Type B pancreatic cell (in vitro differentiated cells): ENCODE results near the gene MADD. TPM values are rescaled to one million over a fixed set of nuclear protein-coding genes. Genes with fewer than 3 reads are reported as not detected.

ENCODE experiments used
- DNase-seq: peaks from one replicate; pipeline ENCODE4 v3.0.0; 2021; ENCODE audit warnings: mixed read lengths; ENCODE audit not compliant: unreplicated experiment; ENCODE audit errors: extremely low spot score
- H3K27ac Mint-ChIP-seq: 2 replicates; pipeline ENCODE4 v1.8.0; 2021; ENCODE audit warnings: mild to moderate bottlenecking, mixed read lengths
- H3K27me3 Mint-ChIP-seq: 2 replicates; pipeline ENCODE4 v1.8.0; 2021; ENCODE audit warnings: mixed read lengths
- H3K36me3 Mint-ChIP-seq: 2 replicates; pipeline ENCODE4 v1.8.0; 2021; ENCODE audit warnings: mixed read lengths
- H3K4me1 Mint-ChIP-seq: one replicate; pipeline ENCODE4 v1.8.0; 2021; ENCODE audit warnings: mixed read lengths; ENCODE audit not compliant: unreplicated experiment
- H3K4me3 Mint-ChIP-seq: 2 replicates; pipeline ENCODE4 v1.8.0; 2021; ENCODE audit warnings: mild to moderate bottlenecking, mixed read lengths
- H3K9me3 Mint-ChIP-seq: 2 replicates; pipeline ENCODE4 v1.8.0; 2021; ENCODE audit warnings: mixed read lengths
- CTCF ChIP-seq: fragments of 200-600 bp; sonication (generic); conservative IDR thresholded peaks from 2 replicates; pipeline ENCODE4 v1.5.0; 2021; ENCODE audit warnings: antibody characterized with exemption, mild to moderate bottlenecking
- total RNA-seq: library from RNA; stranded (reverse); gene quantifications from 2 replicates; pipeline ENCODE4 v1.2.1, GENCODE V29; 2021; ENCODE audit warnings: low replicate concordance

Gene MADD
- total RNA-seq, 1 donor from 2014 or later, result 47.7 TPM

GRCh38 chr11:47359162-47359561 lies 89.2 kb downstream of the MADD start:
- DNase-seq, result no peak
- no peaks in the 10 kb centered on the region for H3K36me3 Mint-ChIP-seq
- TF ChIP-seq CTCF, result no peak
- H3K9me3 Mint-ChIP-seq, result no peaks in the 10 kb centered on the region
- no peaks in the 10 kb centered on the region for H3K27me3 Mint-ChIP-seq
- H3K4me1 Mint-ChIP-seq, result peaks cover 4% of the 10 kb centered on the region
- no peak overlapping the region for H3K4me3 Mint-ChIP-seq
- H3K27ac Mint-ChIP-seq, result no peak overlapping the region

GRCh38 chr11:47359586-47359985 lies 89.7 kb downstream of the MADD start:
- TF ChIP-seq CTCF, result no peak
- no peak for DNase-seq
- Mint-ChIP-seq H3K4me3 (no peak overlapping the region), H3K9me3 (no peaks in the 10 kb centered on the region), H3K27ac (no peak overlapping the region), H3K36me3 (no peaks in the 10 kb centered on the region), H3K4me1 (peaks cover 4% of the 10 kb centered on the region), H3K27me3 (no peaks in the 10 kb centered on the region)

GRCh38 chr11:47360341-47360740 lies 90.4 kb downstream of the MADD start:
- Mint-ChIP-seq H3K4me1 (peaks cover under 1% of the 10 kb centered on the region), H3K27ac (no peak overlapping the region)

GRCh38 chr11:47361419-47361818 lies 91.5 kb downstream of the MADD start:
- Mint-ChIP-seq H3K27me3 (no peaks in the 10 kb centered on the region), H3K9me3 (no peaks in the 10 kb centered on the region), H3K36me3 (no peaks in the 10 kb centered on the region), H3K27ac (no peak overlapping the region), H3K4me3 (no peak overlapping the region), H3K4me1 (no peaks in the 10 kb centered on the region)
- no peak for DNase-seq
- no peak for TF ChIP-seq CTCF

More at GRCh38 chr11:47360341-47360740, 90.4 kb downstream of the MADD start:
- Mint-ChIP-seq H3K4me3 (no peak overlapping the region), H3K27me3 (no peaks in the 10 kb centered on the region), H3K36me3 (no peaks in the 10 kb centered on the region), H3K9me3 (no peaks in the 10 kb centered on the region)
- no peak for DNase-seq
- TF ChIP-seq CTCF, result no peak

GRCh38 chr11:47366020-47366490 lies 96.1 kb downstream of the MADD start:
- H3K4me3 Mint-ChIP-seq, result no peak overlapping the region
- no peak for TF ChIP-seq CTCF
- H3K27me3 Mint-ChIP-seq, result peaks cover 3% of the 10 kb centered on the region
- H3K27ac Mint-ChIP-seq, result no peak overlapping the region
- no peaks in the 10 kb centered on the region for H3K36me3 Mint-ChIP-seq
- H3K4me1 Mint-ChIP-seq, result no peaks in the 10 kb centered on the region
- DNase-seq, result no peak
- H3K9me3 Mint-ChIP-seq, result no peaks in the 10 kb centered on the region

- Mint-ChIP-seq H3K4me1 (no peaks in the 10 kb centered on the region), H3K27ac (no peak overlapping the region), H3K4me3 (no peak overlapping the region), H3K27me3 (peaks cover 3% of the 10 kb centered on the region), H3K36me3 (no peaks in the 10 kb centered on the region), H3K9me3 (no peaks in the 10 kb centered on the region)
- no peak for DNase-seq
- no peak for TF ChIP-seq CTCF
These were observed 99.7 kb downstream of the MADD start for GRCh38 chr11:47369676-47370075.
